Sigmoid colon (tissue), 4 donors: Measurements from ENCODE around the gene CDT1.

ENCODE experiments used
- CTCF ChIP-seq, 4 experiments: fragments of 450-650 bp in 3 of 4; fragments of 200-600 bp in 1 of 4; IDR thresholded peaks; one replicate each; pipeline ENCODE4 v1.5.1; 2016 to 2019; ENCODE audit warnings: antibody characterized with exemption in 4 of 4, mild to moderate bottlenecking in 3 of 4, moderate library complexity in 2 of 4
- POLR2A ChIP-seq, 2 donors: fragments of 450-650 bp; IDR thresholded peaks; one replicate each; pipeline ENCODE4 v1.6.1; 2016; ENCODE audit warnings: antibody characterized with exemption in 2 of 2, mild to moderate bottlenecking in 2 of 2, moderate library complexity in 2 of 2
- POLR2AphosphoS5 ChIP-seq, 4 donors: sonication (generic); formaldehyde crosslinking; IDR thresholded peaks; one replicate each; pipeline ENCODE4 v1.6.1; 2017; ENCODE audit warnings: antibody characterized with exemption in 4 of 4

GRCh38 chr16:88762258-88762870, 41.2 kb upstream of the CDT1 start:
- no peak for TF ChIP-seq POLR2A (IDR thresholded peaks at IDR 0.05)
- TF ChIP-seq CTCF (IDR thresholded peaks at IDR 0.05) = no peak
- TF ChIP-seq POLR2AphosphoS5 (IDR thresholded peaks at IDR 0.05) = no peak
